A549 (cell line): ENCODE measurements around the gene CDCA3. TPM values are rescaled to one million over a fixed set of nuclear protein-coding genes. Genes with fewer than 3 reads are reported as not detected.
"Not testable (repeated sequence)": the region's sequence is repeated elsewhere in the genome, so short reads cannot be mapped to it uniquely, and the experiment has no call there.

Experiments
- ATAC-seq, 2 experiments: fragments of 200-7000 bp in 1 of 2; fragments of >200 bp in 1 of 2; cut with Nextera tagmentation in 1 of 2; cut with Tn5 transposase in 1 of 2; 3 replicates each; pipeline versions ENCODE4 v1.8.0 to v1.9.1; 2018 to 2020; ENCODE audit warnings: mild to moderate bottlenecking in 1 of 2, moderate library complexity in 1 of 2
- CTCF ChIA-PET: fragments of 300-600 bp; sonication (Branson Sonifier 250); formaldehyde crosslinking; extraction: SDS; loops from one replicate; lab custom pipeline; 2021; ENCODE audit warnings: antibody characterized with exemption, inconsistent platforms; lab: Yijun Ruan, JAX
- POLR2A ChIA-PET: fragments of 350-600 bp; formaldehyde crosslinking; extraction: SDS; loops from one replicate; lab custom pipeline; 2021; ENCODE audit warnings: antibody characterized with exemption, inconsistent platforms; lab: Yijun Ruan, JAX
- DNase-seq, 2 experiments: peaks; one replicate each; pipeline versions ENCODE4 v3.0.0 to v3.0.0-alpha.2; 2011 to 2016; ENCODE audit warnings: low read depth in 1 of 2, low spot score in 1 of 2
- FAIRE-seq: peaks from 2 replicates; lab custom pipeline; 2011; peaks lifted over from hg19 to GRCh38; lab: Jason Lieb, UNC
- H3K27ac ChIP-seq, 2 experiments: fragments of >200 bp; sonication (Bioruptor Twin); formaldehyde crosslinking; 3 replicates each; pipeline ENCODE4 v1.5.1; 2016 to 2017
- H3K4me1 ChIP-seq: fragments of >200 bp; sonication (Bioruptor Twin); formaldehyde crosslinking; 3 replicates; pipeline ENCODE4 v1.6.1; 2016
- H3K4me2 ChIP-seq: fragments of >200 bp; sonication (Bioruptor Twin); formaldehyde crosslinking; 3 replicates; pipeline ENCODE4 v1.6.1; 2016
- H3K4me3 ChIP-seq: fragments of >200 bp; sonication (Bioruptor Twin); formaldehyde crosslinking; 3 replicates; pipeline ENCODE4 v1.5.1; 2016
- H3K9me3 ChIP-seq: fragments of >200 bp; sonication (Bioruptor Twin); formaldehyde crosslinking; 3 replicates; pipeline ENCODE4 v1.6.1; 2016
- BCL3 ChIP-seq: fragments of >200 bp; sonication (Bioruptor Twin); formaldehyde crosslinking; IDR thresholded peaks from 3 replicates; pipeline ENCODE4 v1.6.1; 2016
- BHLHE40 ChIP-seq: IDR thresholded peaks from 2 replicates; pipeline ENCODE4 v1.6.1; 2012; ENCODE audit warnings: low read depth, low read length, inconsistent platforms
- CBX2 ChIP-seq: fragments of 200-600 bp; sonication (generic); IDR thresholded peaks from 2 replicates; pipeline ENCODE4 v1.6.1; 2016; ENCODE audit warnings: low read depth, mild to moderate bottlenecking, borderline replicate concordance
- CHD2 ChIP-seq: fragments of 150-350 bp; IDR thresholded peaks from 2 replicates; pipeline ENCODE4 v1.6.1; 2014; ENCODE audit warnings: low read length; ENCODE audit not compliant: partially characterized antibody
- CTCF ChIP-seq: fragments of >200 bp; sonication (Bioruptor Twin); formaldehyde crosslinking; IDR thresholded peaks from 3 replicates; pipeline ENCODE4 v1.5.1; 2016
- ELK1 ChIP-seq: fragments of 150-350 bp; IDR thresholded peaks from 2 replicates; pipeline ENCODE4 v1.6.1; 2014; ENCODE audit warnings: low read depth, mild to moderate bottlenecking, low read length
- EP300 ChIP-seq, 2 experiments: fragments of >200 bp; sonication (Bioruptor Twin); formaldehyde crosslinking; IDR thresholded peaks; 2 replicates in 1 of 2; 3 replicates in 1 of 2; pipeline ENCODE4 v1.6.1; 2016 to 2017
- ESRRA ChIP-seq: fragments of 150-350 bp; IDR thresholded peaks from 2 replicates; pipeline ENCODE4 v1.6.1; 2014; ENCODE audit warnings: mild to moderate bottlenecking, low read length, borderline replicate concordance
- FOXS1 ChIP-seq: fragments of 250-450 bp; sonication (Bioruptor Pico); IDR thresholded peaks from 2 replicates; pipeline ENCODE4 v1.5.0; 2020; ENCODE audit warnings: mild to moderate bottlenecking, moderate library complexity
- HDAC2 ChIP-seq: fragments of 200-600 bp; sonication (generic); IDR thresholded peaks from 2 replicates; pipeline ENCODE4 v1.6.1; 2016
- HMGXB4 ChIP-seq: fragments of 250-450 bp; sonication (Bioruptor Pico); IDR thresholded peaks from 2 replicates; pipeline ENCODE4 v1.5.0; 2021; ENCODE audit warnings: mild to moderate bottlenecking, moderate library complexity, borderline replicate concordance
- HOXA7 ChIP-seq: fragments of 250-450 bp; sonication (Bioruptor Pico); IDR thresholded peaks from 2 replicates; pipeline ENCODE4 v1.5.0; 2020; ENCODE audit warnings: mild to moderate bottlenecking, moderate library complexity
- HOXB13 ChIP-seq: fragments of 250-450 bp; sonication (Bioruptor Pico); IDR thresholded peaks from 2 replicates; pipeline ENCODE4 v1.5.0; 2020; ENCODE audit warnings: low read depth, mild to moderate bottlenecking, moderate library complexity
- MAZ ChIP-seq: fragments of 150-350 bp; IDR thresholded peaks from 2 replicates; pipeline ENCODE4 v1.6.1; 2014; ENCODE audit warnings: antibody characterized with exemption, low read depth, low read length, borderline replicate concordance
- NPAS2 ChIP-seq: fragments of 250-450 bp; sonication (Bioruptor Pico); IDR thresholded peaks from 2 replicates; pipeline ENCODE4 v1.8.0; 2022; ENCODE audit warnings: mild to moderate bottlenecking, moderate library complexity, borderline replicate concordance
- NR3C1 ChIP-seq: fragments of >200 bp; sonication (Bioruptor Twin); formaldehyde crosslinking; IDR thresholded peaks from 3 replicates; pipeline ENCODE4 v1.6.1; 2017
- POLR2A ChIP-seq: IDR thresholded peaks from 2 replicates; pipeline ENCODE4 v1.6.1; 2012; ENCODE audit warnings: mild to moderate bottlenecking, low read length
- RFX5 ChIP-seq: fragments of 450-650 bp; IDR thresholded peaks from 2 replicates; pipeline ENCODE4 v1.7.1; 2014; ENCODE audit warnings: antibody characterized with exemption, mild to moderate bottlenecking, moderate library complexity
- TFCP2L1 ChIP-seq: fragments of 250-450 bp; sonication (Bioruptor Pico); IDR thresholded peaks from 2 replicates; pipeline ENCODE4 v1.5.0; 2021; ENCODE audit warnings: mild to moderate bottlenecking
- ZFP36 ChIP-seq: fragments of 450-650 bp; IDR thresholded peaks from 2 replicates; pipeline ENCODE4 v1.6.1; 2014; ENCODE audit warnings: borderline replicate concordance; ENCODE audit not compliant: partially characterized antibody
- ZSCAN20 ChIP-seq: fragments of 250-450 bp; sonication (Bioruptor Pico); IDR thresholded peaks from 2 replicates; pipeline ENCODE4 v1.8.0; 2022; ENCODE audit warnings: mild to moderate bottlenecking, moderate library complexity
- WGBS: methylation state at CpG from one replicate; pipeline ENCODE4 v1.1.6; 2017; ENCODE audit errors: missing lambda C conversion rate; 5-methylcytosine and 5-hydroxymethylcytosine counted together
- polyA plus RNA-seq, 4 experiments: library from polyadenylated mRNA; depleted of rRNA in 3 of 4; stranded (reverse); fragments of >200 nt; fragmentation: RNase III in 1 of 4; extraction: RNeasy Plus Mini Kit Qiagen cat#74134 plus additional on column Dnase treatment in 1 of 4; gene quantifications; 2 replicates in 3 of 4; 3 replicates in 1 of 4; pipeline ENCODE4 v1.2.3, GENCODE V29; 2011 to 2017

CDCA3 gene
- polyA plus RNA-seq, 2 of the 4 experiments (the other 2 are of a cell fraction): 57.5 to 80.2 TPM

GRCh38 chr12:6896846-6897435 lies 45.9 kb upstream of the CDCA3 start:
- H3K4me1 ChIP-seq: no peaks in the 10 kb centered on the region
- no peak for TF ChIP-seq MAZ
- TF ChIP-seq HDAC2: no peak
- TF ChIP-seq BHLHE40: no peak
- TF ChIP-seq ELK1: no peak
- no peak for TF ChIP-seq CHD2
- no peak for TF ChIP-seq HMGXB4 (CRISPR knock-in tag)
- TF ChIP-seq NPAS2 (CRISPR knock-in tag): no peak
- no peak for TF ChIP-seq NR3C1
- TF ChIP-seq FOXS1 (CRISPR knock-in tag): no peak
- no peak for TF ChIP-seq ESRRA
- TF ChIP-seq EP300 (IDR thresholded peaks at IDR 0.05): no peak
- no peak for TF ChIP-seq ZSCAN20 (CRISPR knock-in tag)
- TF ChIP-seq HOXB13 (CRISPR knock-in tag): no peak
- TF ChIP-seq TFCP2L1: no peak
- no peak for TF ChIP-seq BCL3
- TF ChIP-seq HOXA7: no peak
- no peak for TF ChIP-seq ZFP36
- TF ChIP-seq CBX2: no peak
- no peak for TF ChIP-seq RFX5
- H3K9me3 ChIP-seq: no peaks in the 10 kb centered on the region
- no peak overlapping the region for H3K27ac ChIP-seq
- H3K4me2 ChIP-seq: no peak overlapping the region
- POLR2A ChIA-PET: no interaction called here
- ATAC-seq (no peak), FAIRE-seq (no peak), DNase-seq (no peak)
- 96% methylated on average over 6 of the region's 6 CpGs for whole genome bisulfite sequencing
- CTCF ChIA-PET: interaction anchor here (1.6 to 22.2 kb wide), 2 partner anchors 26 to 28 kb away, joined by 10 to 232 read pairs; partner anchors contain the start of genes SPSB2 and TPI1
- H3K4me3 ChIP-seq: no peak overlapping the region

- DNase-seq (no peak), FAIRE-seq (no peak)
- CTCF ChIA-PET: interaction anchor here (0.6 to 9.5 kb wide), 7 partner anchors 10 to 65 kb away, joined by 3 to 399 read pairs (median 3); partner anchors contain the start of genes LRRC23, SPSB2 and TPI1
Observed at GRCh38 chr12:6894321-6894720, 43.2 kb upstream of the CDCA3 start.

GRCh38 chr12:6892683-6893082 lies 41.6 kb upstream of the CDCA3 start:
- DNase-seq, H3K4me2 ChIP-seq, ATAC-seq, H3K4me3 ChIP-seq, FAIRE-seq, H3K9me3 ChIP-seq: not testable (repeated sequence)
- 81% methylated on average over 3 of the region's 3 CpGs for WGBS
- Histone ChIP-seq H3K4me1 (peaks cover 25% of the 10 kb centered on the region), H3K27ac (peak overlapping the region in 1 of 2 experiments; percentile 87; a peak in 1 of 6 replicates)
- POLR2A ChIA-PET: interaction anchor here (3.0 kb wide), 1 partner anchor 21 kb away, joined by 105 read pairs; the partner anchor contains the start of gene SPSB2
- CTCF ChIA-PET: interaction anchor here (1.4 to 9.5 kb wide), 7 partner anchors 15 to 221 kb away, joined by 4 to 399 read pairs (median 23); partner anchors contain the start of genes LRRC23, SPSB2 and TPI1

More at GRCh38 chr12:6894321-6894720, 43.2 kb upstream of the CDCA3 start:
- 89% methylated on average over 3 of the region's 3 CpGs for WGBS
- peaks cover 15% of the 10 kb centered on the region for H3K4me1 ChIP-seq
- ATAC-seq: no peak
- no peaks in the 10 kb centered on the region for H3K9me3 ChIP-seq
- no peak overlapping the region for H3K4me2 ChIP-seq
- H3K27ac ChIP-seq: no peak overlapping the region
- H3K4me3 ChIP-seq: no peak overlapping the region
- POLR2A ChIA-PET: no interaction called here
- TF ChIP-seq MAZ (no peak), CTCF (no peak), POLR2A (no peak), HOXB13 (CRISPR knock-in tag) (no peak)
